Non-pigmented ciliary epithelial cell (primary cell): Measurements from ENCODE around the gene ZNF217.
"Not testable (repeated sequence)": the region's sequence is repeated elsewhere in the genome, so short reads cannot be mapped to it uniquely, and the experiment has no call there.

ENCODE experiments used
- DNase-seq: peaks from one replicate; pipeline ENCODE4 v3.0.0-alpha.2; 2010; ENCODE audit warnings: low read depth

The ZNF217 gene

DNA sequence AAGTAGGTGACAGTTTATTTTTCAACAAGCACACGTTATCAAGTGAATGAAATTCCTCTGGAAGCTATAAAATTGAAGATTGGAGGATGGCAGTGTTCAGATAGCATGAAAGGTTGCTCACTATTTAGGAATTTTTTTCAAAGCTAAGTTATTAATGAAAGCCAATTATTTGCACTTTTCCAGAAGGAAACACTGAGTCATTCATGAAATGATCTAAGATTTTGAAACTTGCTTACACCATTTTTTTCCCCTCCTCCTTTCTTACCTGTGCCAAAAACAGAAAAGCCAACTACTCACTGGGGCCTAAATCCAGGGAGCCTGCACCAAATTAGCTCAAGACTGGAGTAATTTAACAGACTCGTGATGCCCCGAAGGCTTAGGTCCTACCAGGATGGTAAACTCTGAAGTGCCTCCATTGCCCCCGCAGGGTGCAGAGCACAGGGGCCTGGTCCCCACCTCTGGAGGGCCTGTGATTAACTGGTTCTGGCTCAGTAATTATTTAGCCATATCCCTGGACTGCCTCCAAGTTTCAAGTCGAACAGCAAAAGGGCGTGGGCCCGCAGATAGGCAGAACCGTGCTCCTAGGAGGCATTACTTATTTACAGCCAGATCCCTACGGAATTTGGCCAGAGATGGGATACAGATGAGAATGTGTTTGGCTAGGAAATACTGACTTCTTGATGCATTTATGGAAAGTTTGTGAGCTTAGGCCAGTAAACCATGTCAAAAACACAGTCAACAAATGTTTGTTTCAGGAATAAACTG is 28.0 kb upstream of the ZNF217 start:
- peak; percentile 45 for DNase-seq

DNA sequence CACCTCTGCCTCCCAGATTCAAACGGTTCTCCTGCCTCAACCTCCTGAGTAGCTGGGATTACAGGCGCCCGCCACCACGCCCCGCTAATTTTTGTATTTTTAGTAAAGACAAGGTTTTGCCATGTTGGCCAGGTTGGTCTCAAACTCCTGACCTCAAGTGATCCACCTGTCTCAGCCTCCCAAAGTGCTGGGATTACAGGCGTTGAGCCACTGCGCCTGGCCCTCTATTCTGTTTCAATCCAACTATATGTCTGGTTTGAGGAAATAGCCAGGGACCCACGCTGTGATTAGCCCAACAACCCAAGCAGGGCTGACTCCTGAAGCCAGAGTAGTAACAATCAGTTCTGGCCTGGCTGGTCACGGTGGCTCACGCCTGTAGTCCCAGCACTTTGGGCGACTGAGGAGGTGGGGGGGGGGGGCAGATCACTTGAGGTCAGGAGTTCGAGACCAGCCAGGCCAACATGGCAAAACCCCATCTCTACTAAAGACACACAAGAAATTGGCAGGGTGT is 24.9 kb upstream of the ZNF217 start:
- DNase-seq: not testable (repeated sequence)

DNA sequence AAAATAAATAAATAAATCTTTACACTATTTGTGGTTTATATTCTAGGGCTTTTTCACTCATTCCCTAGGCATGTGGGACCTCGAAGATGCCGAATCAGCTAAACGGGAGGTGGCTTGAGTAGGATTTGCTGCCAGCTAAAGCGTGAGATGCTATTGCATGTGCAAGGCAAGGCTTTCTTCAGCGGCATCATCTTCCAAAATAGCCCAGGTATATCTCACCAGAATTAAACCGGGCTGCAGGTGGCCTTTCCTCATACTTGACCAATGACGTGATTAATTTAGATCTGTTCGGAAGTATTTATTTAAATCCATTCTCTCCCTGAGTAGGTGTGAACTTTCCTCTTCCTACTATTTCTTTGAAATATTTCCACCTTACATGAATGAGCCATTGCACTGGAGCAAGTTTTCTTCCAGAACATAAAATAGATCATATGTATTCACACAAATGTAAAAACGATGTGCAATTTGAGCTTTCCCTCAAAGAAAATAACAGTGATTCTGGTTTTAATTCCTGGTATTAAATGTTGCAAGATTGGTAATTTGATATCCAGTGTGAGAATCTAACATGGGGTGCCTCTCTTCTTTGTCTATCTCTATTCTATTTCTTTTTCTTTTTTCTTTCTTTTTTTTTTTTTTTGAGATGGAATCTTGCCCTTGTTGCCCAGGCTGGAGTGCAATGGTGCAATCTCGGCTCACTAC is 24.3 kb upstream of the ZNF217 start:
- DNase-seq: no peak

DNA sequence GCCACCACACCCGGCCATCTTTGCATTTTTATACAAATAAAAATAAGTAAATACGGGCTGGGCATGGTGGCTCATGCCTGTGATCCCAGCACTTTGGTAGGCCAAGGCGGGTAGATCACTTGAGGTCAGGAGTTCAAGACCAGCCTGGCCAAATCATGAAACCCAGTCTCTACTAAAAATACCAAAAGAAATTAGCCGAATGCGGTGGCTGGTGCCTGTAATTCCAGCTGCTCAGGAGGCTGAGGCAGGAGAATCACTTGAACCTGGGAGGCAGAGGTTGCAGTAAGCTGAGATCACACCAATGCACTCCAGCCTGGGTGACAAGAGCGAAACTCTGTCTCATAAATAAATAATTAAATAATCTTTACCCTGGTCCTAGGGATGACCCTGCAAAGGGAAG is 22.9 kb upstream of the ZNF217 start:
- DNase-seq: not testable (repeated sequence)

DNA sequence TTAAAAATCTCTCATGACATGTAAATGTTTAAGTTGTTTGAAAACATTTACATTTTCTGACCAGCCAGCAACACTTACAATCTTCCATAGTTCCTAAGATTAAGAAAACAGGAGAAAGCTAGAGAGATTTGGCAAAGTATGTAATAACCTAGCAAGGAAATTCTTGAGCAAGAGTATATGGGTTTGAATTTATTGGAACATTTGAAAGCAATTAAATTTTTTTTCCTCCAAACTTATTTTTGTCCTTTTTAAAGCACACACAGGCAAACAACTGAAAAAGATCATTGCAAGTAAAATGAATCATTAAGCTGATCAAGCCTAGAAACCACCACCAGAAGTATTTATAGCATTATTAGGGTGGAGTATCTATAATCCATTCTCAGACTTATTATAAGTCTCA is 20.1 kb upstream of the ZNF217 start:
- no peak for DNase-seq

DNA sequence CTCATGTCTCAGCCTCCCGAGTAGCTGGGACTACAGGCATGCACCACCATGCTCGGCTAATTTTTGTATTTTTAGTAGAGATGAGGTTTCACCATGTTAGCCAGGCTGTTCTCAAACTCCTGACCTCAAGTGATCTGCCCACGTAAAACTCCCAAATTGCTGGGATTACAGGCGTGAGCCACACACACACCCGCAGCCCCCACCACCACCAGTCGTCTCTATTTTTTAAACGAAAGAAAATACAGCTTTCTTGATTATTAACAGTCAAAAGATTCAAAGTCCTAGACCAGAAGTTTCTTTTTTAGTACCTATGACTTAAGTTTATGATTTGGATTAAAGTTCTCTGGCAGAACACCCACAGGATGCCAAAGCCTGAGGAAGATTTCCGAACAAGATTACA is 18.6 kb upstream of the ZNF217 start:
- not testable (repeated sequence) for DNase-seq

DNA sequence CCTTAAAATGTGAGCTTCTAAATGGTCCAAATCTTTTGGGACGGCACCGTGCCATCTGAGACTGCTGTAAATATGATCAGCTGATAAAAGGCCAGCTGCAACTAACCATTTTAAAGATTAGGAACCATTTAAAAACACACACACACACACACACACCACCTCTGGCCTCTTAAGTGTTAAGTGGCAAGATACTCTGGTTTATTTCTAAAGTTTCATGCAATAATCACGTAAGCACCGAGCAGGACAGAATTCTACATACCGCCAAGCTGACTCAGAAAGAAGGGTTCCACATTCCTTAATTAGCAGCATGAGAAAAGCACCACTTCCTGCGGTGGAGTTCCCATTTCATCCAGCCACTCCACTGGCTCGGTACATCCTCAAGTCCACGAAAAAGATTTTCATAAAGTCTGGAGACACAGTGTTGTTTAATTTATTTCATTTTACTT is 17.8 kb upstream of the ZNF217 start:
- peak; percentile 96 for DNase-seq

DNA sequence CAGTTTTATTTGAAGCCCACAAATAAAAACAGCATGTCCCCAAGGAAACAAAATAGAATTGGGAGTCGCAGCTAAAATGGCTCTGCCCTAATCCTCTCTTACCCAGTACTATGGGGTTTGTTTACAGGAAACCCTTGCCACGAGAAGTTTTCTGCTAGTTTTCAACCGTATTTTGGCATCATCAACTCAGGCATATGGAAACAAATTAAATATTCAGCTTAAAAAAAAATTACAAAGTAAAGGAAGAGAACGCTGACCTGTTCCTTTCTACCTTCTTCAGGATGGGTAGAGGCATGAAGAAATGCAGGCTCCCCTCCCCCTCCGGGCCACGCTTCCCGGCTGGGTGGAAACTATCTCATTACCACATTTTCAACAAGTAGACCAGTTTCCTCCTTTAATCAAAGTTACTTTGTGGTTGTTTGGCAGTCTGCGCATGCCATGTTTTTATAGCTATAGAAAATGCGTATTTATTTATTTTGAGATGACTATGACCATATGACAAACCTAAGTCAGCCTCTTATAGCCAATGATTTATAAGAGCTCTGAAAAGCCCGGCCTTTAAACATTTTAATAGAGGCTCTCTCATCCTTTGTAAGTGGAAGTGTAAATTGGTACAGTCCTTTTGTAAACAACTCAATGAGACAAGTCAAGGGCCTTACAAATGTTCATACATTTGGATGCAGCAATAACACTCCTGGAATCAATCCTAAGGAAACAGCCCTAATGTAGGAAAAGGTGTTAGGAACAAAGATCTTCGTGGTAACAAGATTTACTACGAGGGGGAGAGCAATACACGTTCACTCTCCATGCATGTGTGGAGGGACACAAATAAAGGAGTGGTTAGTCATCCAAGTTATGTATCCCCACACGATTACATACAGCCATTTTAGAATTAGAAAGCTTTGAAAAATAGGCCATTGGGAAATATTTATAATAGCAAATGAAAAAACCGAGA is 16.1 kb upstream of the ZNF217 start:
- no peak for DNase-seq

DNA sequence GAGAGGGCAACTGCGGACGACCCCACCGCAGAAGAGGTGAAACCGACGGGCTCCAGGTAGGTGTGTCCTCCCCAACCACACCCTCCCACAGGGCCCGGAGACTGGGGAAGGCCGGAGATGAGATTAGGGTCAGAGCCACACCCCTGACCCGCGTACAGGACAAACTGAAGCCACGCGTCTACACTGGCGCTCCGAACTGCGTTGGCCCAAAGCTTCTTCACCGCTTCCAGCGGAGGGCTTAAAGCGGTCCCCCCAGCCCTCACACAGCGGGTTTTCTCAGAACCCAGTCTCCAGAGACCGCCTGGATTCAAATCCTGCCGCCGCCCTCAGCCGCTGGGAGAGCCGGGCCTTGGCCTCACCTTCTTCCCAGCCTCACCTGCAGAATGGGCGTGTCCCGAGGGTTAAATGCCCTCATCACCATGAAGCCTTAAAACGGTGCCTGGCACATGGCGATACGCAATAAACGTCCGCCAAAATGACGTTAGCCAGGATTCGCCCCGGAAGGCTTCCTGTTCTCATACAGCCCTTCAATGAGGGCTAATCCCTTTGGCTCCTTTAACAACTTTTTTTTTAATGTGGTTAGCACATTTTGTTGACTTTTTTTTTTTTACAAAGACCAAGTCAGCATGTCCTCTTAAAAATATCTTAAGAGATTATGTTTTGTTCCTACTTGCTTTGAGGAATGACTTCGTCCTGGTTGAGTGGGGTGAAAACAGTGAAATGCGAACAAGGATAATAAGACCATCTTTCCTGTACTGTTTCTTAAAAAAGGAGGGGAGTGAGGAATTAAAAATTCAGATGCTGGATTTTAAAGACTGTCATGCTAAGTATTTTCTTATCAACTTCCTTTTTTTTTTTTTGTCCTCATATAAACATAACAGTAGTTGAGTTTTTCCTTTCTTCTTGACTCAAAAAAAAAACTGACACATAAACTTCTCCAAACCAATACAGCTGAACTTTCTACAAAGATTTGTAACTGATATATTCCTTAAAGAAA is 15.1 kb upstream of the ZNF217 start:
- no peak for DNase-seq

DNA sequence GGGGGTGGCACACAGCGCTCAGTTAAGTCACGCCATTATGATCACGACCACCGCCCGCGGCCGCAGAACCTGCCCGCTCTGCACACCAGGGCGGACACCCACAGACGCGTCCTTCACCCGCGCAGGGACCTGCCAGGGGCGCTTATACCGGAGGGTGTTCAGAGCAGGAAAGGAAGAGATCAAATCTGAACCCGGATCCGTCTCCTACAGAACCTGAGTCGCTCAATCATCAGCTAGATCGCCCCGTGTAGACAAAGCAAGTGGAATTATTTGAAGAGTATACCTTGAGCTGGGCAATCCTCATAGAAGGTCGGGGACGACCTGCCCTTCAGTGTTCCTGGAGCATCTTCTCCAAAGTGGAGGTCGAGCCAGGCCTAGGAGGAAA is 14.4 kb upstream of the ZNF217 start:
- no peak for DNase-seq

DNA sequence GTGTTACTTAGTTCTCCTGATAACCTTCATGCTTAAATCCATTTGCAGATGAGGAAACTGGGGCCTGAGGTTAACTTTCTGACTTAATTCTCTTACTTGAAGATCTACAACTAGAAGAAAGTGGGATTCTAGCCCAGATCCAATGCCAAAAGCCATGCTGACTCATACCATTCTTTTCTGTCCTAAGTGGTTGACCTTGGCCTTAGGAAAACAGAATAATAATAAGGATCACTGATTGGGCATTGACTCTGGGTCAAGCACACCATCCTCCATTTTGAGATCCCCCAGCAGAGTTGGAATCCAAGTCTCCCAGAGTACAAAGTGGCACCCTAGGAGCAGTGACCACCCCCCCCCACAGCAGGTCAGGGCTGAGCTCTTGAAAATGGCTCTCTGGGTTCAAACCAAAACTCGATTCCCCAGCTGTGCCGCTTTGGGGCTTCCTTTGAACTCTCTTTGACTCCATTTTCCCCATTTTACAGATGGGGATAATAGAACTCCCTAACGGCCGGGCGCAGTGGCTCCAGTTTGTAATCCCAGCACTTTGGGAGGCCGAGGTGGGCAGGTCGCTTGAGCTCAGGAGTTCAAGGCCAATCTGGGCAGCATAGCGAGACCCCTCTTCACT is 12.8 kb upstream of the ZNF217 start:
- DNase-seq: no peak

DNA sequence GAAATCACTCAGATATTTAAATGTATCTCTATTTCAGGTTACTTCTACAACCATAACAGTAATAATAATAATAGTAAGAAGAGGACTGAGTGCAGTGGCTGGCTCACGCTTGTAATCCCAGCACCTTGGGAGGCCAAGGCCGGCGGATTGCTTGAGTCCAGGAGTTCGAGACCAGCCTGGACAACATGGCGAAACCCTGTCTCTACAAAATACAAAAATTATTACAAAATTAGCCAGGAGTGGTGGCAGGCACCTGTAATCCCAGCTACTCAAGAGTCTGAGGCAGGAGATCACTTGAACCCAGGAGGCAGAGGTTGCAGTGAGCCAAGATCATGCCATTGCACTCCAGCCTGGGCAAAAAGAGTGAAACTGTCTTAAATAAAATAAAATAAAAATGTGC is 11.8 kb upstream of the ZNF217 start:
- DNase-seq: not testable (repeated sequence)

DNA sequence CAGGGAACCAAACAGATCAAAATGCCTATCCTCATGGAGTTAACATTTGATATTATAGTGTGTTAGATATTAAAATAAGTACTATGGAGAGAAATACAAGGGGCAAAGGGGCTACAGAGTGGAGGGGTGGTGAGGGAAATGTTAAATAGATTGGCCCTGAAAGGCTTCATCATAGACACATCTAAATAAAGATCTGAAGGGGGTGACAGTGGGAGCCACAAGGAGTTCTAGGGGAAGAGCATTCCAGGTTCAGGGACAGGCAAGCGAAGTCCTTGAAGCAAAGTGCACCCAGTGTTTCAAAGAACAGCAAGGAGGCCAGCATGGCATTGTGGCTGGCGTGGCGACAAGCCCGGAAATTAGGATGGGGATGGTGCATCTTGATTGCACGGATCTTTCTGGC is 11.2 kb upstream of the ZNF217 start:
- not testable (repeated sequence) for DNase-seq

DNA sequence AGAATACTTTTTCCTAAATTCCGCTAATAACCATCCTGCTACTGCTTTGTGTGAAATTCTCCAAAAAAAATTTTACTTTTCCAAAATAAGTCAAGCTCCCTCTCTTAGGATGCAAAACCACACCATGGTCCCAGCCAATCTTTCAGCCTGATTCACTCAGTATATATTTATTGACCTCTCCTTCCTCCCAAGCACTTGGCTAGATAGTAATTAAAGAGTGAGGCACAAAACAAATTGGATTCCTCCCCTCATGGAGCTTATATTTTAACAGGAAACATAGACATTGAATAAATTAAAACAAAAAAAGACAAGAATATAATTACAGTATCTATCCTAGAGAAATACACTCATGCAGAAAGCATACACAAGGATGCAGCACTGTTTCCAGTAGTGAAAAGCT is 9.0 kb upstream of the ZNF217 start:
- DNase-seq: no peak

DNA sequence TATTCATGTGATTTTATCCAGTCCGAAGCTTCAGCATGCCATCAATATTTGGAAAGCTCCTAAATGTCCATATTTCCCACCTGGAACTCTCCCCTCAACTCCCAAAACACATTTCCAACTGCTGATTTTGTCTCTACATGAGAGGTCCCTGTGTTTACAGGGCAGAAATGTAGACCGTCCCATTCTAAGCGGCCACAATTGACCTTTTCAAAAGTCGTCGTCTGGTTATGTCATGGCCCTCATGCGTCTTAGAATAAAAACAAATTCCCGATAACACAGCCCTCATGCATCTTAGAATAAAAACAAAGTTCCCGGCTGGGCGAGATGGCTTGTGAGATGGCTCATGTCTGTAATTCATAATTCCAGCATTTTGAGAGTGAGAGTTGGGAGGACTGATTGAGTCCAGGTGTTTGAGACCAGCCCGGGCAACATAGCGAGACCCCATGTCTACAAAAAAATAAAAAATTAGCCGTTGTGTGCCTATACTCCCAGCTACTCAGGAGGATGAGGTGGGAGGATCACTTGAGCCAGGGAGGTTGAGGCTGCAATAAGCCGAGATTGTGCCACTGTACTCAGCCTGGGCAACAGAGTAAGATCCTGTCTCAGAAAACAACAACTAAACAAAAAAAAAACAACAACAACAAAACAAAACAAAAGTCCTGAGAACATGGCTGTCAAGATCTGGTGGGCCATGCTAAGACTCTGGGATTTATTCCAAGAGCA is 6.4 kb upstream of the ZNF217 start:
- no peak for DNase-seq

DNA sequence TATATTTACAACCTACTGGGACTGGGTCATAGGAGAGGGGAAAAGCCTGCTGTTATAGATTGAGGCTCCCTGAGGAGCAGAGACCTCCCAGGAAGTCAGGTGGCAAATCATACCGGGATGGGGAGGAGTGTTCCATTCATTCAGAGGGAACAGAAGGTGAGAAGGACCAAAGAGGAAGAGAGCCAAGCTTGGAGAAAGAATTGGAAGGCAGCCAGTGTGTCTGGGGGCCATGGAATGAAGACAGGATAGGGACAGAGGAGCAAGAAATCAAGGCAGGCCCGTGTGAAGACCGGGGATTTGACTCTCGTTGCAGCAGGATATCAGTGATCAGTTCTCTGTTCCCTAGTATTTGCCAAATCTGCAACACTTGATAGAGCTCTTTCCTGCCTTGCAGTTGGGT is 5.7 kb upstream of the ZNF217 start:
- DNase-seq: no peak

DNA sequence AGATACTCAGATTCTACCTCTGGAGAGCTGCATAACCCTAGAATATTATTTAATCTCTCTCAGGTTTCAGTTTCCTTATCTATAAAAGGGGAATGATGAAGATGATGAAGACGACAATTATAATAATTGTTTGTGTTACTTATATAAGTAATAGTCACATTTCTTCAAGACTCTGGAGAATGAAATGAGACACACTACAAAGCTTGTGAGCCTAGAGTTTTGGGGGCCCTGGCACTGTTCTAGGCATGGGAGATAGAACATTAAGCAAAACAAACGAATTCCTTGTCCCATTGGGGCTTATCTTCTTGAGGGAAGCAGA is 5.4 kb upstream of the ZNF217 start:
- no peak for DNase-seq

DNA sequence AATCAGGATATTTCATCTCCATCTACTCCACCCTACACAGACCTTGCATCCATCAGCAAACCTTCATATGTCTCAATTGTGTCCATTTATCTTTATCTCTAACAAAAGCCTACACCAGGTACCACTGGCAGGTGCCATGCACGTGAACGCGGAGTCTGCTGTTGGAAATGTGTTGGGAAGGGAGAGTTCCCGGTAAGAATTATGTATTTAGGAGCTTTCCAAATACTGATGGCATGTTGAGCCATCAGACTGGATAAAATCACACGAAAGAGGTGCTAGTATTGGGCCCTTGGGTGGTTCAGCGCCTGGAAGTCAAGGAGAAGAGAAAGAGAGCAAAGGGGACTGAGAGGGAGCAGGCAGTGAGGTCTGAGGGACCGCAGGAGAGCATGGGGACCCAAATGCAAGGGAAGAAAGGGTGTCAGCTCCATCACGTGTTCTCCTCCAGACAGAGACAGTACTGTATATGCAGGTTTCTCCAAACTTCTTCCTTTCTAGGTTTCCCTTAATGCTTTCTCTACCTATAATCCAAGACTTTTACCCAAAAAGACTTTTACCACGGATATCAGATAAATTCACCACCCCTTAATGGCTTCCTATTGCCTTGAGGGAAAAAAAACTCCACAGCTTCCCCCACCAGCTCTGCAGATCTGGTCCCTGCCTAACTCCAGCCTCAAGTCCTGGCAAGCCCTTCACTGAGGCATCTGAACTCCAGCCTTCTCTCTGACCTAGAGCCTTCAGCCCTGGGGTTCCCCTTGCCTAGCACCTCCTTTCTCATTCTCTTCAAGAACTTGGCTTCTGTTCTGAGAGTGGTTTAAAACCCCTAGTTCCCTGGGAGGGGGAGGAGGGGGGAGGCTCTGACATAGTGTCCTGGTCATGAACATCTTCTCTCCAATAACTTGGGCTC is 4.8 kb upstream of the ZNF217 start:
- DNase-seq: no peak

DNA sequence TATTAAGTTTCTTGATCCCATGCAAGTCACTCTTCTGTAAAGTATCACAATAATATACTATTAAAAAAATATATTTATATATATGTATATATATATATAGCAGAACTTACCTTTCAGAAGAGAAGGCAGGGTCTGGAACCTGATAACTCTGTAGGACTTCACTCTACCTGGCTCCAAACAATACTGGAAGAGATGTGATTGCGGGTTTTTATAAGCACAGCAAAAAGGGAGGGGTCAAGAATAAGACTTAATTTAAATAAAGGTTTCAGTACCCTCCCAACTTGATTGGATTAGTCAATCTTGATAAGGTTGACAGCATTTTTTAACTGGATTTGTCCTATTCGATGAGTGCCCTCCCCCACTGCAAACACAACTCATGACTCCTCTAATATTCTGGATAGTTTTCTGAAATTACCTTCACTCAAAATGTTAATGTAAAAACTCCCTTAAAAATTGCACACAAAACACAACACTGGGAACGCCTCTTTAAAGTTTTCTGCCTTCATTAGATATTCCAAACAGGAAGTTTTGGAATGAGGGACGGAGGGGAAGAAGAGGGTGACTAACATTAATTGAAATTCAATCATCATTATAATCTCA is 4.0 kb upstream of the ZNF217 start:
- DNase-seq: no peak
